ENCODE results near the gene ZNF716. TPM values are rescaled to one million over a fixed set of nuclear protein-coding genes. Genes with fewer than 3 reads are reported as not detected.

ZNF716 gene
- not detected in 2 replicates for total RNA-seq

DNA sequence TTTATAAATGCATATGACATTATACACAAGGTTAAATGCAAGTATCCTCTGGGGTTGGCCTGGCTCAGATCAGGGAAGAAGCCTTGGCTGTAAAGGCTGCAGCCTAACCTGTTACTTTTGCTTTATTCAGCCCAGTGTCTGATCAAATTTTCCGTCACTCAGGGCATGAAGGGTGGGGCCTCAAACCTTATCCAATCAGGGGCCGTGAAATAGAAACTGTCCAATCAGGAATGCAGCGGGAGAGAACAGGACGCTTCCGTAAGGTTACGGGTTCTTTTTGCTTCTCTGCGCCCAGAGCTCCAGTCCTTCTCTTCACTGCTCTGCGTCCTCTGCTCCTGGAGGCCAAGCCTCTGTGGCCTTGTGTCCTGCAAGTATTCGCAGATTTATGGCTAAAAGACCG is at the start of gene ZNF716:
ZNF716 (plus strand) TSS at position 274 of the 400 bp plus-strand sequence; CDS start at position 386, 112 bp downstream.

